Endothelial cell of hepatic sinusoid (primary cell): ENCODE data around the gene CACNG3.
"Not testable (repeated sequence)": the region's sequence is repeated elsewhere in the genome, so short reads cannot be mapped to it uniquely, and the experiment has no call there.

ENCODE experiments used
- in situ Hi-C: cut with HindIII; loops from 2 replicates; pipeline ENCODE4 v1.10.0; 2017; ENCODE audit warnings: low sequenced_read_pairs

Gene CACNG3

GRCh38 chr16:24273508-24274182 lies 17.5 kb downstream of the CACNG3 start:
- in situ Hi-C loops: no loop called here

GRCh38 chr16:24275413-24275812 lies 19.3 kb downstream of the CACNG3 start:
- in situ Hi-C loops: no loop called here

DNA sequence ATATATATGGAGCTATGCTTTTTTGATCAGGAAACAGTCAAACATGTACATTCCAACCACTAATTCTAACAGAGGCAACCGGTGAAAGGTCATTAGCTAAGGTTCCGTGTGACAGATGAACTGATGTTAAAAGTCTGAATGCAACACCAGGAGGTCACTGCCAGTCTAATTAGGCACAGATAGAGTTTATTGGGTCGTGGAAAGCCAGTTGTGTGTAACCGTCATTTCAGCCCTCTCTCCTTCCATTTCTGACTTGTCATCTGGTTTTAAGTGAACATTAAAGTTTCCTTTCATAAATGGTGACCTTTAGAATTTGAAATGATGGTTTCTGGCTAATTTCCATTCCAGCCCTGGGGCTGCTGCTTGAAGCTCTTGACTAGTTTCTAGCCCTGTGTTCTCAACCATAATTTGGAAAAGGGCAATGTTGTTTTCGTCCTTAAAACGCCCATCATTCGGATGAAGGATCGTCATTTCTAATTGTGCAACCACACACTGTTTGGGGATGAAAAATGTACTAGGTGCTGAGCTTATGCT lies 23.9 kb downstream of the CACNG3 start:
- in situ Hi-C loops: no loop called here

- in situ Hi-C loops: no loop called here
These were observed 25.3 kb downstream of the CACNG3 start for GRCh38 chr16:24281466-24281865.

DNA sequence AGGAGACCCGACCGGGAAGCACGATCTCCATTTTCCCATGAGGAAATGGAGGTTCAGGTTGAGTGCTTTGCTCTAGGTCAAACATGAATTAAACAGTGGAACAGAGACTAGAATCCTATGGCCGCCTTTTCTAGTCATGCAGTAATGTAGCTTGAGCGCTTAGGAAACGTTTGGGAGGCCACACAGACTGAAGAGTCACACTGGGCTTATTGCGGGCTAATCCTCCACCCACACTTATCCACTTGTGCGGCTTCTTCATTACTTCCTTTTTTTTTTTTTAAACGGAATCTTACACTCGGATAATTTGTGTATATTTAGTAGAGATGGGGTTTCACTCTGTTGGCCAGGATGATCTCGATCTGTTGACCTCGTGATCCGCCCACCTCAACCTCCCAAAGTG lies 26.0 kb downstream of the CACNG3 start:
- in situ Hi-C loops: no loop called here

DNA sequence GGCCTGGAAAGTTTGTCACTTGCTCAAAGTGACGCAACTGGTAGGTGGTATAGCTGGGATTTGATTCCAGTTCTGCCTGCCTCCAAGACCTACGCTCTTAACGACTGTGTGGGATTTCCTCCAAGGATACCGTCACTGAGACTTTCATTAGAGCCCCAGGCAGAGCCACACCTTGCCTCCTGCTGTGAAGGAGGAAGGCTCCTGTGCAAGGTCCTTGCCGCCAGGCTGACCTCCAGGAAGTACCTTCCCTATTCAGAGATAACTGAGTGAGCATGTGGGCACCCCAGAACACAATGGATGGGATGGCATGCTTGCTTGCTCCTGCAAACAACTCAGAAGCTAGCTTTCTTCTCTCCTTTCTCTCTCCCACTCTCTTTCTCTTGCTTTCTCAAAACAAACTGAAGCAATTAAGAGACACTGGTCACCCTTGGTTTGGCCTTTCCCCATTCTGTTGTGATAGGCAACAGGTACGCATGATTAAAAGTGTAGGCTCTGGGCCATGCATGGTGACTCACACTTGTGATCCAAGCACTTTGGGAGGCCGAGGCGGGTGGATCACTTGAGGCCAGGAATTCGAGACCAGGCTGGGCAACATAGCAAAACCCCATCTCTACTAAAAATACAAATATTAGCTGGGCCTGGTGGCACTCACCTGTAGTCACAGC lies 30.7 kb downstream of the CACNG3 start:
- in situ Hi-C loops: no loop called here

GRCh38 chr16:24288516-24288915 lies 32.4 kb downstream of the CACNG3 start:
- in situ Hi-C loops: no loop called here

GRCh38 chr16:24289166-24289700 lies 33.1 kb downstream of the CACNG3 start:
- in situ Hi-C loops: no loop called here

DNA sequence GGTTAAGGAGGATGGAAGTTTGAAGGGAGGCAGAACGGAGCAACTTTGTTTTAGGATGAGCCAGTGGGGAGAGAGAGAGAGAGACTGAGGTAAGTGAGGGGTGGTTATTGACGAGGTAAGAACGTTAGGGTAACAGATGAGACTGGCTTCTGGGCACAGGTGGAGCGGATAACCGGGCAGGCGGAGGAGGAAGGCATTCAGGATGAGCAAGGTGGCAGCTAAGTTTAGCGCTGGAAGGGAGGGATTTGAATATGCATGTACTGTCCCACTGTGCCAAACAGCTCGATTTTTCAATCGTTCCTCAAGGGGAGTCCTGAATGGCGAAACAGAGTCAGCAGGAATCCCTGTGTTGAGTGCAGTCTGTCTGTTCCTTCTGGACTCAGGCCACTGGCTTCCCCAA lies 35.8 kb downstream of the CACNG3 start:
- in situ Hi-C loops: no loop called here

DNA sequence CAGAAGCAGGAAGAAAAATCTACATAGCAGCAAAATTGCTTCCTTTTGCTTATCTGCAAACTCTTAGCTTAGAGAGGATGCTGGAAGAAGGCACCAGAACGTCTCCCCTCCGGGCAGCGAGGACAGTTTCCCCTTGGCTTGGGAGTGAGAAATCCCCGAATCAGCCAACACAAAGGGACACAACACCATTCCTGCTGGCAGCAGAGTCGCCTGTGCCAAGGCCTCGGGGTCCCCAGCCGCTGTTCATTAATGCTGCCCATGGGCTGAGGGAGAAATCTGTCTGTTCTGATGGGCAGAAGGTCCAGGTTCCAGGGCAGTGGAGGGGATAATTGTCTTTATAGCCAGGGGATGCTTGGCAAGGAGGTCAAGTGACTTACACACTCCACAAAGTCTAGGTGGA lies 38.0 kb downstream of the CACNG3 start:
- in situ Hi-C loops: no loop called here

GRCh38 chr16:24297375-24297774 lies 41.2 kb downstream of the CACNG3 start:
- in situ Hi-C loops: no loop called here

DNA sequence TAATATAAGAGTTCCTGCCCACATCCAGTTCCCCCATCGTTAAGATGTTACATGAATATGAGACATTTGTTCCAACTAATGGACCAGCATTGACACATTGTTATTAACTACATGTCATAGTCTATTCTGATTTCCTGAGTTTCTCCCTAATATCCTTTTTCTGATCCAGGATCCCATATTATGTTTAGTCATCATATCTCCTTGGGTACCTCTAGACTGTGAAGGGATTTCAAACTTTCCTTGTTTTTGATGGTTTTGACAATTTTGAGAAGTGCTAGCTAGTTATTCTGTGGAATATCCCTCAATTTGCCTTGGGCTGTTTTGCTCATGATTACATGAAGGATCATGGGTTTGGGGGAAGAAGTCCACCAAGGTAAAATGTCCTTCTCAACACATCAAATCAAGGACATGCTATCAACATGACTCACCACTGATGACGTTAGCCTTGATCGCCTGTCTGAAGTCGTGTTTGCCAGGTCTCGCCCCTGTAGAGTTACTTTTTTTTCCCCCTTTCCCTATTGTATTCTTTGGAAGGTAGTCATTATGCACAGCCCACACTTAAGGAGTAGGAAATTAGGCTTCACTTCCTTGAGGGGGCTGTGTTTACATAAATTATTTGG lies 42.5 kb downstream of the CACNG3 start:
- in situ Hi-C loops: no loop called here

- in situ Hi-C loops: not testable (repeated sequence)
These were observed 44.6 kb downstream of the CACNG3 start for GRCh38 chr16:24300750-24301149.

DNA sequence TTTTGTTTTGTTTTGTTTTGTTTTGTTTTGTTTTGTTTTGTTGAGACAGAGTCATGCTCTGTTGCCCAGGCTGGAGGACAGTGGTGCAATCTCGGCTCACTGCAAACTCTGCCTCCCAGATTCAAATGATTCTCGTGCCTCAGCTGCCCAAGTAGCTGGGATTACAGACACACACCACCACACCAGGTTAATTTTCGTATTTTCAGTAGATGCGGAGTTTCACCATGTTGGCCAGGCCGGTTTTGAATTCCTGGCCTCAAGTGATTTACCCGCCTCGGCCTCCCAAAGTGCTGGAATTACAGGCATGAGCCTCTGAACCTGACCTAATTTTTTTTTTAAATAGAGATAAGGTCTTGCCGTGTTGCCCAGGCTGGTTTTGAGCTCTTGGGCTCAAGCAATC lies 46.5 kb downstream of the CACNG3 start:
- in situ Hi-C loops: no loop called here

- in situ Hi-C loops: no loop called here
These were observed 52.1 kb downstream of the CACNG3 start for GRCh38 chr16:24308200-24308599.

GRCh38 chr16:24309258-24310142 lies 53.4 kb downstream of the CACNG3 start:
- in situ Hi-C loops: no loop called here

GRCh38 chr16:24315343-24315742 lies 59.2 kb downstream of the CACNG3 start:
- in situ Hi-C loops: no loop called here

DNA sequence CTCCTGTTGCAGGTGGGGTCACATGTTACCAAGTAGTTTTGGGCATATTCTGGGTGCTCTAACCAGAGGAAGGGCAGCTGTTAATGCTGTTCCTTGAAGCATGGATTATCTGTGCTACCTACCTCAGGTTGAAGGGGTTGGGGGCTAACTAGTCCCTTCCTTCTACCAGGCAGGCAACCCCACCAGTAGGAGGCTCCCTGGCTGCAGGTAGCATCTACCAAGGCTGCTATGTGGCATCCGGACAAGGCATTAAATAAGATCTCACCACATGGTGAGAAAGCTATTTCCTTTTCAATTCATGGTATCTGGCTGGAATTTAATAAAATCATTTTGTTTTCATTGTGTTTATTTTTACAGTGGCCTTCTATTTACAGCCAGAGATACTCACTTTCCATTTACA lies 62.5 kb downstream of the CACNG3 start:
- in situ Hi-C loops: no loop called here

GRCh38 chr16:24319126-24319814 lies 63.1 kb downstream of the CACNG3 start:
- in situ Hi-C loops: no loop called here

DNA sequence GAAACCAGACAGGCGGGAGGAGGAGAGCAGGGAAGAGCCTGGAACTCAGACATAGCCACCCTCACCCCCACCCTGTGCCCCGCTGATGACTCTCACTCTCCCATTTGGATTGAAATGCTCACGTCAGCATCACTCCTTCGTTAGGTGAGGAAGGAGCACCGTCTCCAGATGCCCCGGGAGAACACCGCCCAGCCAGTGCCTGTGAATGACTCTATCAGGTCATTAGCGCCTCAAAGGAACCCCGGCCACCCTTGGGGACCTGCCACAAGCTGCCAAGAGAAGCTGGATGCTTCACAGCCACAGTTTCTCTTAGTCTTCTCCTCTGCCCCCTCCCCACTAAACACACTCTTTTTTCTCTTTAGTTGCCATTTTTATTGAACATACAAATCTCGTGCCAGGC lies 66.0 kb downstream of the CACNG3 start:
- in situ Hi-C loops: no loop called here
